Smooth muscle cell (in vitro differentiated cells): Measurements from ENCODE around the gene ZC3H18. TPM values are rescaled to one million over a fixed set of nuclear protein-coding genes. Genes with fewer than 3 reads are reported as not detected.

Experiments used
- DNase-seq: peaks from one replicate; lab custom pipeline; 2025; ENCODE audit not compliant: unreplicated experiment; lab: John Stamatoyannopoulos, UW
- H2AFZ ChIP-seq: fragments of 200-600 bp; sonication (generic); 2 replicates; pipeline ENCODE4 v1.6.0; 2016; ENCODE audit warnings: antibody characterized with exemption, low read depth, mild to moderate bottlenecking
- H3F3A ChIP-seq: fragments of 200-600 bp; sonication (generic); 2 replicates; pipeline ENCODE4 v1.6.0; 2017; ENCODE audit warnings: antibody characterized with exemption, low read depth
- H3K27ac ChIP-seq: fragments of 200-600 bp; sonication (generic); 2 replicates; pipeline ENCODE4 v1.5.1; 2016; ENCODE audit warnings: low read depth, mild to moderate bottlenecking
- H3K27me3 ChIP-seq: fragments of 200-600 bp; sonication (generic); 2 replicates; pipeline ENCODE4 v1.6.1; 2016; ENCODE audit warnings: low read depth, mild to moderate bottlenecking
- H3K36me3 ChIP-seq: fragments of 200-600 bp; sonication (generic); 2 replicates; pipeline ENCODE4 v1.5.1; 2016; ENCODE audit warnings: low read depth
- H3K4me1 ChIP-seq: fragments of 200-600 bp; sonication (generic); 2 replicates; pipeline ENCODE4 v1.5.1; 2016; ENCODE audit warnings: low read depth
- H3K4me2 ChIP-seq: fragments of 200-600 bp; sonication (generic); 2 replicates; pipeline ENCODE4 v1.6.0; 2016; ENCODE audit warnings: mild to moderate bottlenecking
- H3K4me3 ChIP-seq: fragments of 200-600 bp; sonication (generic); 2 replicates; pipeline ENCODE4 v1.5.1; 2016; ENCODE audit warnings: mild to moderate bottlenecking
- H3K79me2 ChIP-seq: fragments of 200-600 bp; sonication (generic); 2 replicates; pipeline ENCODE4 v1.6.0; 2016; ENCODE audit warnings: low read depth, mild to moderate bottlenecking
- H3K9ac ChIP-seq: fragments of 200-600 bp; sonication (generic); 2 replicates; pipeline ENCODE4 v1.6.0; 2016; ENCODE audit warnings: low read depth
- H3K9me3 ChIP-seq: fragments of 200-600 bp; sonication (generic); replicated peaks from 2 replicates; pipeline ENCODE4 v1.5.1; 2016; ENCODE audit warnings: low read depth
- H4K20me1 ChIP-seq: fragments of 200-600 bp; sonication (generic); 2 replicates; pipeline ENCODE4 v1.6.0; 2016; ENCODE audit warnings: low read depth
- CTCF ChIP-seq: fragments of 200-600 bp; sonication (generic); IDR thresholded peaks from 2 replicates; pipeline ENCODE4 v1.5.1; 2017; ENCODE audit warnings: borderline replicate concordance, mild to moderate bottlenecking, antibody characterized with exemption; ENCODE audit not compliant: insufficient read depth, poor library complexity, severe bottlenecking
- WGBS: methylation state at CpG from one replicate; pipeline ENCODE4 v1.1.7; 2016; ENCODE audit warnings: low lambda C conversion rate; 5-methylcytosine and 5-hydroxymethylcytosine counted together
- polyA plus RNA-seq: library from polyadenylated mRNA; unstranded; fragments of >200 nt; fragmentation: Nextera tagmentation; extraction: Ambion mirVana; gene quantifications from 2 replicates; pipeline ENCODE4 v1.2.1, GENCODE V29; 2016
- total RNA-seq: library from RNA; depleted of rRNA; stranded (reverse); fragments of >200 nt; gene quantifications from 2 replicates; pipeline ENCODE4 v1.2.3, GENCODE V29; 2014

ZC3H18 gene
- total and polyA plus RNA-seq, 2 experiments from 2014 or later: 14.6 to 30.4 TPM

GRCh38 chr16:88578446-88579313, 8.5 kb downstream of the ZC3H18 start:
- H3K4me1 ChIP-seq: no peaks in the 10 kb centered on the region
- no peak for DNase-seq
- no peaks in the 10 kb centered on the region for H3K27me3 ChIP-seq
- no peak overlapping the region for H3K4me3 ChIP-seq
- no peak overlapping the region for H2AFZ ChIP-seq
- WGBS: 98% methylated on average over 26 of the region's 26 CpGs
- no peak overlapping the region for H3K9ac ChIP-seq
- H3K4me2 ChIP-seq: no peak overlapping the region
- peaks cover 98% of the 10 kb centered on the region for H4K20me1 ChIP-seq
- peaks cover 9% of the 10 kb centered on the region for H3K36me3 ChIP-seq
- peaks cover 57% of the 10 kb centered on the region for H3K79me2 ChIP-seq
- H3K27ac ChIP-seq: no peak overlapping the region
- H3F3A ChIP-seq: no peaks in the 10 kb centered on the region
- no peak for TF ChIP-seq CTCF
- H3K9me3 ChIP-seq: no peaks in the 10 kb centered on the region

GRCh38 chr16:88580371-88580770, 10.2 kb downstream of the ZC3H18 start:
- Histone ChIP-seq H2AFZ (no peak overlapping the region), H3K36me3 (peaks cover 9% of the 10 kb centered on the region), H3K4me3 (no peak overlapping the region), H3K27me3 (no peaks in the 10 kb centered on the region), H3K9ac (no peak overlapping the region), H3K4me2 (no peak overlapping the region), H3F3A (no peaks in the 10 kb centered on the region), H3K79me2 (peaks cover 61% of the 10 kb centered on the region), H3K4me1 (no peaks in the 10 kb centered on the region), H3K27ac (no peak overlapping the region), H4K20me1 (peaks cover 98% of the 10 kb centered on the region), H3K9me3 (no peaks in the 10 kb centered on the region)
- DNase-seq: no peak
- no peak for TF ChIP-seq CTCF
- 99% methylated on average over 16 of the region's 16 CpGs for WGBS

GRCh38 chr16:88581033-88581432, 10.8 kb downstream of the ZC3H18 start:
- no peaks in the 10 kb centered on the region for H3K4me1 ChIP-seq
- peaks cover 98% of the 10 kb centered on the region for H4K20me1 ChIP-seq
- no peaks in the 10 kb centered on the region for H3K9me3 ChIP-seq
- no peak overlapping the region for H3K27ac ChIP-seq
- no peak overlapping the region for H3K4me3 ChIP-seq
- H3K27me3 ChIP-seq: no peaks in the 10 kb centered on the region
- no peak for DNase-seq
- no peak overlapping the region for H3K4me2 ChIP-seq
- no peak overlapping the region for H2AFZ ChIP-seq
- H3K9ac ChIP-seq: no peak overlapping the region
- WGBS: 99% methylated on average over 4 of the region's 4 CpGs
- no peaks in the 10 kb centered on the region for H3F3A ChIP-seq
- peaks cover 9% of the 10 kb centered on the region for H3K36me3 ChIP-seq
- H3K79me2 ChIP-seq: peaks cover 57% of the 10 kb centered on the region
- no peak for TF ChIP-seq CTCF
